Erythroblast (primary cell): Measurements from ENCODE around the gene LRRC43.

ENCODE experiments used
- GATA1 ChIP-seq: IDR thresholded peaks from 2 replicates; pipeline ENCODE4 v1.6.1; 2011; ENCODE audit warnings: low read depth, mild to moderate bottlenecking, control low read depth, low read length, moderate library complexity
- POLR2A ChIP-seq: IDR thresholded peaks from 2 replicates; pipeline ENCODE4 v1.6.1; 2011; ENCODE audit warnings: mild to moderate bottlenecking, low read length

GRCh38 chr12:122148657-122149056 lies 34.3 kb upstream of the LRRC43 start:
- TF ChIP-seq POLR2A (no peak), GATA1 (no peak)
